HFF-Myc (cell line): ENCODE results near the gene EYA3.

Experiments used
- DNase-seq: peaks from one replicate; pipeline ENCODE4 v3.0.0-alpha.2; 2011; ENCODE audit warnings: low read depth; ENCODE audit errors: extremely low read depth
- H3K4me3 ChIP-seq: replicated peaks from 2 replicates; pipeline ENCODE4 v1.5.1; 2011; ENCODE audit warnings: low read depth, mild to moderate bottlenecking, control low read depth, low read length
- TF ChIP-seq, protein P1 (sequence below): IDR thresholded peaks from 2 replicates; pipeline ENCODE4 v1.5.1; 2012; ENCODE audit warnings: mild to moderate bottlenecking, low read depth, low read length, control low read depth; ENCODE audit errors: missing control alignments

Gene EYA3

GRCh38 chr1:28132171-28133167, 44.1 kb upstream of the EYA3 start:
- TF ChIP-seq, protein P1, sequence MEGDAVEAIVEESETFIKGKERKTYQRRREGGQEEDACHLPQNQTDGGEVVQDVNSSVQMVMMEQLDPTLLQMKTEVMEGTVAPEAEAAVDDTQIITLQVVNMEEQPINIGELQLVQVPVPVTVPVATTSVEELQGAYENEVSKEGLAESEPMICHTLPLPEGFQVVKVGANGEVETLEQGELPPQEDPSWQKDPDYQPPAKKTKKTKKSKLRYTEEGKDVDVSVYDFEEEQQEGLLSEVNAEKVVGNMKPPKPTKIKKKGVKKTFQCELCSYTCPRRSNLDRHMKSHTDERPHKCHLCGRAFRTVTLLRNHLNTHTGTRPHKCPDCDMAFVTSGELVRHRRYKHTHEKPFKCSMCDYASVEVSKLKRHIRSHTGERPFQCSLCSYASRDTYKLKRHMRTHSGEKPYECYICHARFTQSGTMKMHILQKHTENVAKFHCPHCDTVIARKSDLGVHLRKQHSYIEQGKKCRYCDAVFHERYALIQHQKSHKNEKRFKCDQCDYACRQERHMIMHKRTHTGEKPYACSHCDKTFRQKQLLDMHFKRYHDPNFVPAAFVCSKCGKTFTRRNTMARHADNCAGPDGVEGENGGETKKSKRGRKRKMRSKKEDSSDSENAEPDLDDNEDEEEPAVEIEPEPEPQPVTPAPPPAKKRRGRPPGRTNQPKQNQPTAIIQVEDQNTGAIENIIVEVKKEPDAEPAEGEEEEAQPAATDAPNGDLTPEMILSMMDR = no peak
- DNase-seq = no peak
- no peak overlapping the region for H3K4me3 ChIP-seq

DNA sequence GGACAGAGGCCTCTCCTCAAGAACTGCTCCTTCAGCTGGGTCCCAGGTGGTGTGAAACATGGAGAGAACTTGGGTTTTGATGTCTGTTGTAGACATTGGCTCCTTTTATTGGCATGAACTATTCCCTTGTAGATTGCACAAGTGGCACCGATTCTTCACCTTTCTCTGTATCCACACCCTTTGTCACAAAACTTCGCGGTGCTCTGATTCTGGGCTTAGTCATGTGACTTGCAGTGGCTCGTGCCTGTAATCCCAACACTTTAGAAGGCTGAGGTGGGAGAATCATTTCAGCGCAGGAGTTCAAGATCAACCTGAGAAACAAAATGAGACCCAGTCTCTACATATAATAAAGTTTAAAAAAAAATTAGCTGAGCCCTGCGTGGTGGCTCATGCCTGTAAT, 42.5 kb upstream of the EYA3 start:
- DNase-seq = no peak
- TF ChIP-seq, protein P1 = no peak
- H3K4me3 ChIP-seq = no peak overlapping the region

GRCh38 chr1:28129150-28129549, 40.7 kb upstream of the EYA3 start:
- DNase-seq = no peak

DNA sequence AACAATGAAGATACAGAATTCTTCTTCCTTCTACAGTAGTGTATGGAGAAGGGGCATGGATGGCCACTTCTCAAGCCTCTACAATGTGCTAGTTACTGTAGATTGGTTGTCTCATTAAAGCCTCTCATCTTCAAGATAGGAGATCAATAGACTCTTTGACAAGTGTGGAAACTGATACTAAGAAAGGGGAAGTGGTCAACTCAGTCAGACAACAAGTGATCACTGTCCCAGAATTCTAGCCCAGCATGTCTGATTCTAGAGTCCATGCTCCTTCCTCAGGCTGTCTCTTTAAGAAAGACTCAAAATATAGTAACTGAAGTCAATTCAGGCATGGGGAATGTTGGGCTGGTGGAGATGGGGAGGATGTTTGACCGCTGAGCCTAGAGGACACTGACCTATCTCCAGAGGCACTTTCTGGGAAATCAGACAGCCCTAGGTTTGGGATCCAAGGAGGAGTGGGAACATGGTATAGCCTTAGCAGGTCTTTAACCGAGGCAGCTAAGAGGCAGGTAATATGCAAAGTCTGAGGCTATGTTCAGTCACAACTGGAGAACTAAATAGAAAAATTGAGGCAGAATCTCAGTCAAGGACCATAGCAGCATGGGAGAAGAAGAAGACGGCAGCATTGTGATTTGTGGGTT, 39.3 kb upstream of the EYA3 start:
- no peak overlapping the region for H3K4me3 ChIP-seq
- TF ChIP-seq, protein P1 = no peak
- DNase-seq = no peak

More at GRCh38 chr1:28129150-28129549, 40.7 kb upstream of the EYA3 start:
- TF ChIP-seq, protein P1 = no peak
- no peak overlapping the region for H3K4me3 ChIP-seq

GRCh38 chr1:28126783-28127490, 38.5 kb upstream of the EYA3 start:
- TF ChIP-seq, protein P1 = no peak
- H3K4me3 ChIP-seq = no peak overlapping the region
- DNase-seq = no peak

DNA sequence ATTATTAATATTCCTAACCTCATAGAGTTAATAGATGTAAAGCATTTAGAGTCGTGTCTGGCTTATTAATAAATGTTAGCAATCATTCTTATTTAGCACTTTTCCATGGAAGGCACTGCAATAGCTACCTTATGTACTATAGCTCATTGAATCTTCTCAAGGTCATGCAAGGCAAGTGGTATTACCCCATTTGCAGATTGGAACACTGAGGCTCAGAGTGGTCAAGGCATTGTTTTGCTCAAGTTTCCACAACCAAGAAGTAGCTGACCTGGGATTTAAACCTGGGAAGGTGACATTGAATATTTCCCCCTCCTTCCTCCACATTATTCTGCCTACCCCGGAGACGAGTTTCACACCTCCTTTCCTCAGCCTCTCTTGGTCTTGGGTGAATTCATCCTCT, 37.8 kb upstream of the EYA3 start:
- H3K4me3 ChIP-seq = no peak overlapping the region

More for the DNA sequence above, 37.8 kb upstream of the EYA3 start:
- no peak for DNase-seq
- TF ChIP-seq, protein P1 = no peak
